ENCODE results near the gene TMEM120B.
"Not testable (repeated sequence)": the region's sequence is repeated elsewhere in the genome, so short reads cannot be mapped to it uniquely, and the experiment has no call there.

Gene TMEM120B

GRCh38 chr12:121748218-121748570 is 35.6 kb downstream of the TMEM120B start:
- no peak for DNase-seq (ENCODE audit: low spot score)

- peak; percentile 82 for DNase-seq (ENCODE audit: low spot score)
These were observed 36.2 kb downstream of the TMEM120B start for GRCh38 chr12:121748571-121749265.

DNA sequence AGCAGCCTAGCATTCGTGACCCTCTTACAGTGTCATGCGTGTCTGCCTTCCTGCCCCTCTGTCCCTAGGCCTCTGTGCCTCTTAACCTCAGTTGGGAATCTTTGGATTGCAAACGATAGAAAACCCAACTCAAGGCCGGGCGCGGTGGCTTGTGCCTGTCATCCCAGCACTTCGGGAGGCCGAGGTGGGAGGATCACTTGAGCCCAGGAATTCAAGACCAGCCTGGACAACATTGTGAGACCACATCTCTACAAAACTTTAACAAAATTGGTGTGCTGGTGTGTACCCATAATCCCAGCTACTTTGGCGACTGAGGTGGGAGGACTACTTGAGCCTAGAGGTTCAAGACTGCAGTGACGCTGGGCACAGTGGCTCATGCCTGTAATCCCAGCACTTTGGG is 36.7 kb downstream of the TMEM120B start:
- DNase-seq (ENCODE audit: low spot score): no peak

GRCh38 chr12:121750507-121750955 is 38.0 kb downstream of the TMEM120B start:
- no peak for DNase-seq (ENCODE audit: low spot score)

- no peak for DNase-seq (ENCODE audit: low spot score)
These were observed 38.5 kb downstream of the TMEM120B start for GRCh38 chr12:121751034-121751433.

DNA sequence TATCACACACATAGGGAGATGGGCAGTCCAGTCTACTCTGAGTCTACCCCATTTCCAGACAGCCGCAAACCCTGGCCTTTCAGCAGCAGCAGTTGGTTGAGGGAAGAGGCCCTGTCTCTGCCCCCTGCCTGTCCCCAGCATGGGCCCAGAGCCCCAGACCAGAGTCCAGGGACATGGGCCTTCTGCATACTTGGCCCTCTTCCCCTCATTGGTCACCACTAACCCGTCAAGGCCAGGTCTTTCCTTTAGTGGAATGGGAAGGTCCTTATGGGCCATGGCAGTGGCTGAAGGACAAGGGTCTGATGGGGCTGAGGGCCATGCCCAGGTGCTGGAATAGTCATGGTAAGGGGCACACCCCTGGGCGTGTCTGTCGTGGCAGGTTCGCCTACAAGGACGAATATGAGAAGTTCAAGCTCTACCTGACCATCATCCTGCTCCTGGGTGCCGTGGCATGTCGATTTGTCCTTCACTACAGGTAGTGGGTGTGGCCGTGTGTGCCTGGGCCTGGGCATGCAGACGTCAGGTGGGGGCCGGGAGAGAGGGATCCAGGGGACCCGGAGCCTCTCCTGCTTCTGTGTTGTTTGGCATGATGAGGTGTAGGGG is 39.3 kb downstream of the TMEM120B start:
- no peak for DNase-seq (ENCODE audit: low spot score)

DNA sequence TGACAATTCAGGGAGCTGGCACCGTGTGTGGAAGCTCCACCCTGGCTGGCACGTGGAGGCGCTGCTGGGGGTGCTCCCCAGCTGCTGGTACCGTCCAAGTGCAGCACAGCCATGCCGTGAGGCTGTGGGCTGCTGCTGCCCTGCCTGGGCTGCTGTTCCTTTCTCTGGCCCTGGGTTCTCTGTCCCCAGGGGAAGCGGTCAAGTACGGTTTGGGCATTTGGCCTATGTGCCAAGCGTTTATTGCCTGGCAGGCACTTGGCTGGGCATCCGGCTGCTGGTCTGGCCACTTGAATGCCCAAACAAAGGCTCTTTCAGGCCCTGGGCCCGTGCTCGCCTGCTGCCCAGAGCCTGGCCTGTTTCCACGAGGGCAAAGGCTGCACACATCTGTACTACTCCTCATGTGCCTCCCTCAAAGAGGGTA is 41.3 kb downstream of the TMEM120B start:
- no peak for DNase-seq (ENCODE audit: low spot score)

DNA sequence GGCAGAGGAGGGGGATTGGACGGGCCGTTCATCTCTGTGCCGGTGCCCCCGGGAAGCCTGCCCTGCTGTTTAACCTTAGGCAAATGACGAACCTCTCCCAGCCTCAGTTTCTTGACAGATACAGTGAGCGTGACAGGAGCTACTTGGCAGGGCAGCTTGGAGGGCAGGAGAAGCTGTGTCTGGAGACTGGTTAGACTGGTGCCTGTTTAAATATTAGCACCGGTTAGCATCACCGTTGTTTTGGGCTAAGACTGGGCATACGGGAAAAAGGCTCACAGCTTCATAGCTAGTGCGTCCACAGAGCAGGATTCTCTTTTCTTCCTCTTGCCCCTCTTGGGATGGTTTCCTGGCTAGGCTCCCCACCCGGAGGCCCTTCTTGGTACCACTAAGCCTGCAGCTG is 42.3 kb downstream of the TMEM120B start:
- DNase-seq (ENCODE audit: low spot score): no peak

GRCh38 chr12:121755591-121755990 is 43.0 kb downstream of the TMEM120B start:
- DNase-seq (ENCODE audit: low spot score): no peak

DNA sequence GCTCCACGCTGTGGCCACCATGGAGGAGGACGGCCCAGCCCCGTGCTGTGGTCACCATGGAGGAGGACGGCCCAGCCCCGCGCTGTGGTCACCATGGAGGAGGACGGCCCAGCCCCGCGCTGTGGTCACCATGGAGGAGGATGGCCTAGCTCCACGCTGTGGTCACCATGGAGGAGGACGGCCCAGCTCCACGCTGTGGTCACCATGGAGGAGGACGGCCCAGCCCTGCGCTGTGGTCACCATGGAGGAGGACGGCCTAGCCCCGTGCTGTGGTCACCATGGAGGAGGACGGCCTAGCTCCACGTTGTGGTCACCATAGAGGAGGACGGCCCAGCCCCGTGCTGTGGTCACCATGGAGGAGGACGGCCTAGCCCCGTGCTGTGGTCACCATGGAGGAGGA is 46.0 kb downstream of the TMEM120B start:
- not testable (repeated sequence) for DNase-seq (ENCODE audit: low spot score)

DNA sequence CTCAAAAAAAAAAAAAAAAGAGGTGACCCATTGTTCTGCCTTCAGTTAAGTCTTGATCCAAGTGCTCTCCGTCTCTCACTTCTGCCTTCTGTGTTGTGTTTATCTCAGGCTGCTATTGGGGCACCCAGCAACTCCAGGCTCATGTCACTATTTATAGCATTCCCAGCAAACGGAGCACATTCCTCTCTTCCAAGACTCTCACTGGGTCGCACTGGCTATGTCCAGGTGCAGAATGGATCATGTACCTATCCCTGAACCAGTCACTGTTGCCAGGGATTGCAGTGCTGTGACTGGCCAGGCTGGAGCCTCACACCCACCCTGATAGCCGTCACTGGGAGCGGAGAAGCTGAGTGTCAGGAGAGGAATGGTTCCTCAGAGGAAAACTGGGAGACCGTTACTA is 49.7 kb downstream of the TMEM120B start:
- DNase-seq (ENCODE audit: low spot score): peak; percentile 74

DNA sequence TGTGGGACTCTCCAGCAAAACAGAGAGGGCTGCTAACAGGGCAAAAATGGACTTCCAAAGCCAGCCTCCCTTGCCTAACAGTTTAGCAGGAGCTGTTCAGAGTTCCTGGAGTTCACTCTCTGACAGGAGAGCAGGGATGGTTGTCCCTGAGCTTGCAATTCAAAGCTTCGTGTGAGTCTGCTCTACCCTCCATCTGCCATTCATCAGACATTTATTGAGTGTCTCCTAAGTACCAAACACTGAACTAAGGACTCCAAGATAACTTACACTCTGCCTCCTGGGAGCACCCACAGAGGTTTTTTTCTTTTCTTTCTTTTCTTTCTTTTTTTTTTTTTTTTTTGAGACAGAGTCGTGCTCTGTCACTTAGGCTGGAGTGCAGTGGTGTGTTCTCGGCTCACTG is 52.3 kb downstream of the TMEM120B start:
- no peak for DNase-seq (ENCODE audit: low spot score)

- peak; percentile 63 for DNase-seq (ENCODE audit: low spot score)
These were observed 53.0 kb downstream of the TMEM120B start for GRCh38 chr12:121765573-121765972.

DNA sequence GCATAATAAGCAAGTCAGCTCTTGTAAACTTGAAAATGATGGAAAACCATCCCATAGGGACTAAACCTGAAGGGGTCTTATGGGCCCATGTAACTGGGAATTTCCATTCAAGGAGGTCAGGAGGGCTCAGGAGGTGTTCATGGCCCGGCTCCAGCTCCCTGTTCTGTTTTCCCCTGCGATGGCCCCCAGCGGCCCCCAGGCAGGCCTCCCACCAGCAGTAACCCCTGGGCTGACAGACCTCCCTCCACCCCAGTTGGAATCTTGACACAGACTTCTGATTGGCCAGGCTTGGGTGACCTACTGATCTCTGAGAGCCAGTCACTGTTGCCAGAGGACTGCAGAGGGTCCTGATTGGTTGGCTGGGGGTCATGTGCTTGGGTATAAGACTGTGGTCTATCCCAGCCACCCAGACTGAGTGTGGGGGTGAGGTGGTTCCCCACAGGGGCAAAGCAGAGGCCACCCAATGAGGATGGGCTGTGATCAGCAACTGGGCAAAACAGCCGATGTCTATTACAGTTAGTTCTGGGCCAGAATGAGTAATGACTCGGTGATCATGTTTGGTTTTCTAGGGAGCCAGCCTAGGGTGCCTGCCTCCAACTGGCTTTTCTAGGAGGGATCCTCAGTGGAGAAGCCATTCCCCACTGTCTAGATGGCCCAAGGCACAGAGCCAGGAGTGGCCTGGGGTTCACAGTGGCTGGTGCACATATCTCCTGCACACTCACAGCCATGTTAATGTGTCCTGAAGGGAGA is 53.9 kb downstream of the TMEM120B start:
- no peak for DNase-seq (ENCODE audit: low spot score)

DNA sequence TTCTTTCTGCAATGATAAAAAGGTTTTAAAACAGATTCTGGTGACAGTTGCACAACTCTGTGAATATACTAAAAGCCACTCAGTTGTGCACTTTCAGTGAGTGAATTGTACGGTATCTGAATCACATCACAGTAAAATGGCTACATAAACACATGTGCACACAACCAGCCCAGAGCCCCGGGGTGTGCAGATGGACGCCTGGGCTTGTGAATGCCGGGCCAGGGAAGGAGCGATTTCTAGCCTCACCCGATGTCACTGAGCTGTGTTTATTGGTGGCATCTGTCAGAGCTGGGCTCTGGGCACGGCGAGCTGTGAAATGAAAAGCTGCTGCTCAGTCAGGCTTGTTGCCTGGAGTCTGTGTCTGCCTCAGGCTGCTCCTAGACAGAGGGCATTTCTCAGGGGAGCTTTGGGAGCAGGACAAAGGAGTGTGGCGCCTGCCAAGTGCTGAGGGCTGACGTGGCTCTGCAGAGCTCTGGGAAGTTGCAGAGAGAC is 55.0 kb downstream of the TMEM120B start:
- DNase-seq (ENCODE audit: low spot score): peak; percentile 84

GRCh38 chr12:121769297-121769830 is 56.8 kb downstream of the TMEM120B start:
- DNase-seq (ENCODE audit: low spot score): no peak

GRCh38 chr12:121769831-121770301 is 57.3 kb downstream of the TMEM120B start:
- no peak for DNase-seq (ENCODE audit: low spot score)

GRCh38 chr12:121770388-121770787 is 57.8 kb downstream of the TMEM120B start:
- no peak for DNase-seq (ENCODE audit: low spot score)

DNA sequence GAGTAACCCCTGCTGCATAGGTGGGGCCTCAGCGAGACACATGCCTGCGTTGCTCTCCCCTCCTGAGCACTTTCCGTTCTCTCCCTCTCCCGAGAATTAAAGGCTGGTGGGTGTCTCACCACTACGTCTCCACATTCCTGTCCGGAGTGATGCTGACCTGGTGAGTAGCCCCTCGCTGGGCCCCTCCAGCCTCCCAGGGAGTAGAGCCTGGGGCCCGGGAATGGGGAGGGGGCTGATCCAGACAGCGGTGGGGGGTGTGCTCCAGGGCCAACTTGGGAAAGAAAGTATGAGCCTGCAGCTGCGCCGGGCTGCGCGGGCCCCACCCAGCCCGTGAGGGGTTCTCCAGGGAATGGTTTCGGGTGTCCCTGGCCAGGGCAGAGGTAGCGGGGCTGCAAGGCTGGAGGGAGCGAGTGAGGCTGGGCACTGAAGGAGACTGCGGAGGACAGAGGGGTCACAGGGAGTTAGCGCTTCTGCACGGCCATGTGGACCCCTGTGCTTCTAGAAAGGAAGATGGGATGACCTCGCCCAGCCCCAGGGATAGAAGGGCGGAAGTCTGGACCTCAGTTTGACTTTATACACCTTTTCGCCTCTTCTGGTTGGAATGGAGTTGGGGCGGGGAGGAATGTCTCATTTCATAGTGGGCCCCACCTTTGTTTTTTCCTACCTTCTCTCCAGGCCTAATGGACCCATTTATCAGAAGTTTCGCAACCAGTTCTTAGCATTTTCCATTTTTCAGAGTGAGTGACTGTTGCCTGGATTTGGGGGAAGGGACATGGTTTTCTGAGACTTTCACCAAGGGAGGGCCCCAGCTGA is 58.5 kb downstream of the TMEM120B start:
- no peak for DNase-seq (ENCODE audit: low spot score)

GRCh38 chr12:121773011-121773777 is 60.6 kb downstream of the TMEM120B start:
- peak; percentile 87 for DNase-seq (ENCODE audit: low spot score)

- DNase-seq (ENCODE audit: low spot score): no peak
These were observed 62.5 kb downstream of the TMEM120B start for GRCh38 chr12:121774968-121775474.
